ENCODE measurements around the gene TMEM107.

GRCh38 chr17:8145811-8146210, 30.4 kb downstream of the TMEM107 start:
- TF ChIP-seq ZNF274 (IDR thresholded peaks at IDR 0.05; ENCODE audit: low read depth, low read length) (no peak), YY1 (IDR thresholded peaks at IDR 0.05; ENCODE audit: insufficient read depth, insufficient read length) (no peak)

Measured in NT2/D1 (cell line).